WTC11 (cell line): ENCODE results near the gene ILF2. TPM values are rescaled to one million over a fixed set of nuclear protein-coding genes. Genes with fewer than 3 reads are reported as not detected.

ENCODE experiments used
- ATAC-seq: fragments of 200-7000 bp; cut with Tn5 transposase; 2 replicates; pipeline ENCODE4 v1.10.0; 2021; ENCODE audit warnings: mild to moderate bottlenecking, moderate library complexity
- CTCF ChIA-PET: fragments of 300-600 bp; sonication (Branson Sonifier 250); formaldehyde crosslinking; loops from one replicate; lab custom pipeline; 2021; ENCODE audit warnings: antibody characterized with exemption; lab: Charles Lee
- POLR2A ChIA-PET: fragments of 350-600 bp; sonication (Branson Sonifier 250); formaldehyde crosslinking; loops from one replicate; lab custom pipeline; 2021; ENCODE audit warnings: antibody characterized with exemption; lab: Charles Lee
- DNase-seq: peaks from one replicate; pipeline ENCODE4 v3.0.0; 2021; ENCODE audit warnings: low spot score
- H3K27ac Mint-ChIP-seq: 2 replicates; pipeline ENCODE4 v1.8.0; 2021; ENCODE audit warnings: mixed read lengths
- H3K27me3 Mint-ChIP-seq: 2 replicates; pipeline ENCODE4 v1.8.0; 2021; ENCODE audit warnings: low read depth, mild to moderate bottlenecking, moderate library complexity, mixed read lengths
- H3K36me3 Mint-ChIP-seq: 2 replicates; pipeline ENCODE4 v1.8.0; 2021; ENCODE audit warnings: mixed read lengths
- H3K4me1 Mint-ChIP-seq: 2 replicates; pipeline ENCODE4 v1.8.0; 2022; ENCODE audit warnings: mixed read lengths
- H3K4me3 Mint-ChIP-seq: 2 replicates; pipeline ENCODE4 v1.8.0; 2021; ENCODE audit warnings: mild to moderate bottlenecking, moderate library complexity, mixed read lengths
- H3K9me3 Mint-ChIP-seq: 2 replicates; pipeline ENCODE4 v1.8.0; 2021; ENCODE audit warnings: mixed read lengths
- CREM ChIP-seq: sonication (generic); formaldehyde crosslinking; IDR thresholded peaks from 2 replicates; pipeline ENCODE4 v1.8.1; 2022; ENCODE audit warnings: mild to moderate bottlenecking, missing genetic modification reagents, moderate library complexity
- ESRRA ChIP-seq: sonication (generic); formaldehyde crosslinking; IDR thresholded peaks from 2 replicates; pipeline ENCODE4 v1.8.1; 2022; ENCODE audit warnings: mild to moderate bottlenecking, missing genetic modification reagents, borderline replicate concordance
- NR1H2 ChIP-seq: sonication (generic); formaldehyde crosslinking; IDR thresholded peaks from 2 replicates; pipeline ENCODE4 v1.9.0; 2021; ENCODE audit warnings: mild to moderate bottlenecking, moderate library complexity, missing genetic modification reagents
- OVOL2 ChIP-seq: fragments of 250-450 bp; sonication (Bioruptor Pico); IDR thresholded peaks from 2 replicates; pipeline ENCODE4 v1.9.0; 2021; ENCODE audit warnings: mild to moderate bottlenecking, borderline replicate concordance
- RORB ChIP-seq: fragments of 250-450 bp; sonication (Bioruptor Pico); IDR thresholded peaks from 2 replicates; pipeline ENCODE4 v1.9.0; 2021; ENCODE audit warnings: mild to moderate bottlenecking
- TCF7 ChIP-seq: sonication (generic); formaldehyde crosslinking; IDR thresholded peaks from 2 replicates; pipeline ENCODE4 v1.8.0; 2022; ENCODE audit warnings: mild to moderate bottlenecking, low read depth, missing genetic modification reagents, moderate library complexity
- ZNF671 ChIP-seq: fragments of 250-450 bp; sonication (Bioruptor Pico); IDR thresholded peaks from 2 replicates; pipeline ENCODE4 v1.8.0; 2021; ENCODE audit warnings: mild to moderate bottlenecking
- total RNA-seq: library from RNA; stranded (reverse); gene quantifications from 3 replicates; pipeline ENCODE4 v1.2.3, GENCODE V29; 2021
- TF ChIP-seq, protein P1 (sequence below): sonication (generic); formaldehyde crosslinking; IDR thresholded peaks from 2 replicates; pipeline ENCODE4 v1.8.1; 2022; ENCODE audit warnings: low read depth, mild to moderate bottlenecking, moderate library complexity, missing genetic modification reagents, borderline replicate concordance
- TF ChIP-seq, protein P2 (sequence below): sonication (generic); formaldehyde crosslinking; IDR thresholded peaks from 2 replicates; pipeline ENCODE4 v1.8.1; 2023; ENCODE audit warnings: mild to moderate bottlenecking, moderate library complexity, missing genetic modification reagents
- TF ChIP-seq, protein P3 (sequence below): sonication (generic); formaldehyde crosslinking; IDR thresholded peaks from 2 replicates; pipeline ENCODE4 v1.8.0; 2022; ENCODE audit warnings: mild to moderate bottlenecking, missing genetic modification reagents
- TF ChIP-seq, protein P4 (sequence below): fragments of 250-450 bp; sonication (Bioruptor Pico); IDR thresholded peaks from 2 replicates; pipeline ENCODE4 v1.9.0; 2021; ENCODE audit warnings: mild to moderate bottlenecking
- TF ChIP-seq, protein P5 (sequence below): sonication (generic); formaldehyde crosslinking; IDR thresholded peaks from 2 replicates; pipeline ENCODE4 v1.8.0; 2023; ENCODE audit warnings: missing genetic modification reagents, mild to moderate bottlenecking, borderline replicate concordance

ILF2 gene
- total RNA-seq, 1 experiment from 2014 or later: 337 TPM

DNA sequence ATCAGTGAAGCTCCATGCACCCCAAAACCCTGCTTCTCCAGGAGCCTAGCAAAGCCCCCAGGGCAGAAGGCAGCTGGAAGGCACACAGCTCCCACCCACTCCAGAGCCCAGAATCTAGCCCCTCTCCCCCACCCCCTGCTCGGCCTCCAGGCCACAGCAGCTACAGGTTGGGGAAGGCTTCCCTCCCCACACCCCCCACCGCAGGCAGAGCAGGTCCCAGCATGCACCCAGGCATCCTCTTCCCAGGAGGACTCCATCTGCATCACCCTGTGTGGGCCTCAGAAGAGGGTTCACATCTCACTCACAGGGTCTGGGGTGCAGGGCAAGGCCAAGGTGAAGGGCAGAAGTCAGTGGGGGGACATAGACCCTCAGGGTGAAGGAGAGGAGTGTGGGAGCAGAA is 55.4 kb downstream of the ILF2 start:
- ATAC-seq (no peak), DNase-seq (no peak)
- TF ChIP-seq, protein P1, sequence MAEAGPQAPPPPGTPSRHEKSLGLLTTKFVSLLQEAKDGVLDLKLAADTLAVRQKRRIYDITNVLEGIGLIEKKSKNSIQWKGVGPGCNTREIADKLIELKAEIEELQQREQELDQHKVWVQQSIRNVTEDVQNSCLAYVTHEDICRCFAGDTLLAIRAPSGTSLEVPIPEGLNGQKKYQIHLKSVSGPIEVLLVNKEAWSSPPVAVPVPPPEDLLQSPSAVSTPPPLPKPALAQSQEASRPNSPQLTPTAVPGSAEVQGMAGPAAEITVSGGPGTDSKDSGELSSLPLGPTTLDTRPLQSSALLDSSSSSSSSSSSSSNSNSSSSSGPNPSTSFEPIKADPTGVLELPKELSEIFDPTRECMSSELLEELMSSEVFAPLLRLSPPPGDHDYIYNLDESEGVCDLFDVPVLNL (CRISPR knock-in tag): no peak
- no peak for TF ChIP-seq NR1H2 (CRISPR knock-in tag)
- no peak for TF ChIP-seq TCF7 (CRISPR knock-in tag)
- TF ChIP-seq OVOL2 (CRISPR knock-in tag): no peak
- H3K36me3 Mint-ChIP-seq: peaks cover 8% of the 10 kb centered on the region
- POLR2A ChIA-PET: interaction anchor here (0.5 to 1.7 kb wide), 3 partner anchors 10 to 43 kb away, joined by 3 to 15 read pairs (median 5); partner anchors contain the start of gene S100A13
- no peaks in the 10 kb centered on the region; the same call in 1 of the 2 replicates for H3K27me3 Mint-ChIP-seq
- CTCF ChIA-PET: interaction anchor here (1.2 to 14.4 kb wide), 9 partner anchors 13 to 260 kb away, joined by 4 to 230 read pairs (median 7); partner anchors contain the start of genes CHTOP, S100A1, S100A13 and S100A2
- no peaks in the 10 kb centered on the region for H3K9me3 Mint-ChIP-seq
- peaks cover 36% of the 10 kb centered on the region for H3K4me1 Mint-ChIP-seq
- no peak overlapping the region for H3K4me3 Mint-ChIP-seq
- H3K27ac Mint-ChIP-seq: no peak overlapping the region

DNA sequence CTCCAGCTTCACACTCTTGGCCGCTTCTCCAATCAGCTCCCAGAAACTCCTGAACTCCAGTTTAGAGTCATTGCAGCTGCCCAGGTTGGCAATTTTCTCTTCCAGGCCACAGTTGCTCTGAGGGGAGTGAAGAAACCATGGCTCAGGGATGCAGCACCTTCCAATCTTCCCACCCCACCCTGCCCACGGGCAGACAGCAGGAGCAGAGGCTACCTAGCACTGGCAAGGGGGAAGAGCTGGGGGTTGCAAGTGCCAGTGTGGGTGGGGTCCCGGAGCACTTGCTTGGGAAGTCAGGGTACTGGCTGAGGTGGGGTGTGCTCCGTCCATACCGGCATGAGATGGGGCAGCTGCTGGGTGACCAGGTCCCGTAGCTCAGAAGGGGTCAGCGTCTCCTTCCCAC is 55.9 kb downstream of the ILF2 start:
- peaks cover 41% of the 10 kb centered on the region for H3K4me1 Mint-ChIP-seq
- no peak overlapping the region for H3K4me3 Mint-ChIP-seq
- ATAC-seq (no peak), DNase-seq (no peak)
- CTCF ChIA-PET: interaction anchor here (0.8 to 14.4 kb wide), 9 partner anchors 11 to 259 kb away, joined by 3 to 230 read pairs (median 7); partner anchors contain the start of genes S100A1, S100A13, S100A2 and S100A4
- no peaks in the 10 kb centered on the region; the same call in 1 of the 2 replicates for H3K27me3 Mint-ChIP-seq
- no peaks in the 10 kb centered on the region for H3K9me3 Mint-ChIP-seq
- no peak overlapping the region for H3K27ac Mint-ChIP-seq
- TF ChIP-seq RORB: no peak
- POLR2A ChIA-PET: interaction anchor here (0.8 to 1.0 kb wide), 2 partner anchors 13 to 19 kb away, joined by 3 read pairs; partner anchors contain the start of gene CHTOP
- H3K36me3 Mint-ChIP-seq: peaks cover 6% of the 10 kb centered on the region

DNA sequence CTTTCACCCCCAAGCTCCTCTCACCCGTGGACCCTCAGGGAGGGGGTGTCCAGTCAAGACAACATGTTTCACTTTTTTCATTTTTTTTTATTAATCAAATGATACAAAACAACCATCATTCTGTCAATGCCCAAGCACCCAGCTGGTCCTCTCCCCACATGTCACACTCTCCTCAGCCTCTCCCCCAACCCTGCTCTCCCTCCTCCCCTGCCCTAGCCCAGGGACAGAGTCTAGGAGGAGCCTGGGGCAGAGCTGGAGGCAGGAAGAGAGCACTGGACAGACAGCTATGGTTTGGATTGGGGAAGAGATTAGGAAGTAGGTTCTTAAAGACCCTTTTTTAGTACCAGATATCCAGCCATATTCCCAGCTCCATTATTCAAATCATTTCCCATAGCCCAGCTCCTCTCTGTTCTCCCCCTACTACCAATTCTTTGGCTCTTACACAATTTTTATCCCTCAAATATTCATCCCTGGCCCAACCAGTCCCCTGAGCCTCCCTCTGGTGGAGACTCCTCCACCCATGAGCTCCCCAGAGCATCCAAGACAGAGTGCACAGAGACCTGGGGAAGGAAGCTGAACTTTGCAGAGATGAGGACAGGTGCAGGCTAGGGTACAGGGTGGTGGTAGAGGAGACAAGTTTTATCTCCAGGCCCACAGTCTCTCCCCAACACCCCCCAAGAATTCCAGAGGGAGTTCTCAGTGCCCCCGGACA is 56.4 kb downstream of the ILF2 start:
- H3K4me3 Mint-ChIP-seq: no peak overlapping the region
- H3K27me3 Mint-ChIP-seq: no peaks in the 10 kb centered on the region; the same call in 1 of the 2 replicates
- no peak overlapping the region for H3K27ac Mint-ChIP-seq
- TF ChIP-seq CREM (CRISPR knock-in tag): no peak
- TF ChIP-seq, protein P2, sequence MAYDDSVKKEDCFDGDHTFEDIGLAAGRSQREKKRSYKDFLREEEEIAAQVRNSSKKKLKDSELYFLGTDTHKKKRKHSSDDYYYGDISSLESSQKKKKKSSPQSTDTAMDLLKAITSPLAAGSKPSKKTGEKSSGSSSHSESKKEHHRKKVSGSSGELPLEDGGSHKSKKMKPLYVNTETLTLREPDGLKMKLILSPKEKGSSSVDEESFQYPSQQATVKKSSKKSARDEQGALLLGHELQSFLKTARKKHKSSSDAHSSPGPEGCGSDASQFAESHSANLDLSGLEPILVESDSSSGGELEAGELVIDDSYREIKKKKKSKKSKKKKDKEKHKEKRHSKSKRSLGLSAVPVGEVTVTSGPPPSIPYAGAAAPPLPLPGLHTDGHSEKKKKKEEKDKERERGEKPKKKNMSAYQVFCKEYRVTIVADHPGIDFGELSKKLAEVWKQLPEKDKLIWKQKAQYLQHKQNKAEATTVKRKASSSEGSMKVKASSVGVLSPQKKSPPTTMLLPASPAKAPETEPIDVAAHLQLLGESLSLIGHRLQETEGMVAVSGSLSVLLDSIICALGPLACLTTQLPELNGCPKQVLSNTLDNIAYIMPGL: no peak
- TF ChIP-seq ZNF671 (CRISPR knock-in tag): no peak
- TF ChIP-seq, all 79 proteins: peak for 0
- ChIA-PET POLR2A (interaction anchor here (0.8 to 1.0 kb wide), 2 partner anchors 13 to 20 kb away, joined by 3 read pairs; partner anchors contain the start of gene CHTOP), CTCF (interaction anchor here (0.7 to 14.4 kb wide), 9 partner anchors 11 to 259 kb away, joined by 3 to 230 read pairs (median 7); partner anchors contain the start of genes S100A1, S100A13, S100A2 and S100A4)
- no peak for DNase-seq
- no peak for ATAC-seq
- H3K4me1 Mint-ChIP-seq: peaks cover 47% of the 10 kb centered on the region
- H3K9me3 Mint-ChIP-seq: no peaks in the 10 kb centered on the region
- H3K36me3 Mint-ChIP-seq: peaks cover 2% of the 10 kb centered on the region; the same call in 1 of the 2 replicates

DNA sequence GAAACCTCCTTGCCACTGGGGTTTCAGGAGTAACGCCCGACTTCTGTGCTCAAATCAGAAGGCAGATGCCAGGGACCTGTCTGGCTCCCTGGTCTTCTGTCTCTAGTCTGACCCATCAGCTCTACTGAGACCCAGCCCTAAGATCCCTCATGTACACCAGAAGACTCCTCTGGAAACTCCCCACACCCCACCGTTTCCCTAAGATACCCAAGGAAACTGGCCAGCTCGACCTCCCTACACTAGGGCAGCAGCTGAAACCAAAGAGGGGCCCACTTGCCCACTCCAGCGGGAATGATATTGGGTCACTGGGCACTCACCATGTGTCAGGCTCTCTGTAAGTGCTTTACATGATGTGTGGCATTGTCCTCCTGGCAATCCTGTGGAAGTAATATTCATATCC is 57.4 kb downstream of the ILF2 start:
- TF ChIP-seq, protein P3, sequence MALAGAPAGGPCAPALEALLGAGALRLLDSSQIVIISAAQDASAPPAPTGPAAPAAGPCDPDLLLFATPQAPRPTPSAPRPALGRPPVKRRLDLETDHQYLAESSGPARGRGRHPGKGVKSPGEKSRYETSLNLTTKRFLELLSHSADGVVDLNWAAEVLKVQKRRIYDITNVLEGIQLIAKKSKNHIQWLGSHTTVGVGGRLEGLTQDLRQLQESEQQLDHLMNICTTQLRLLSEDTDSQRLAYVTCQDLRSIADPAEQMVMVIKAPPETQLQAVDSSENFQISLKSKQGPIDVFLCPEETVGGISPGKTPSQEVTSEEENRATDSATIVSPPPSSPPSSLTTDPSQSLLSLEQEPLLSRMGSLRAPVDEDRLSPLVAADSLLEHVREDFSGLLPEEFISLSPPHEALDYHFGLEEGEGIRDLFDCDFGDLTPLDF (CRISPR knock-in tag): no peak
- TF ChIP-seq, protein P4, sequence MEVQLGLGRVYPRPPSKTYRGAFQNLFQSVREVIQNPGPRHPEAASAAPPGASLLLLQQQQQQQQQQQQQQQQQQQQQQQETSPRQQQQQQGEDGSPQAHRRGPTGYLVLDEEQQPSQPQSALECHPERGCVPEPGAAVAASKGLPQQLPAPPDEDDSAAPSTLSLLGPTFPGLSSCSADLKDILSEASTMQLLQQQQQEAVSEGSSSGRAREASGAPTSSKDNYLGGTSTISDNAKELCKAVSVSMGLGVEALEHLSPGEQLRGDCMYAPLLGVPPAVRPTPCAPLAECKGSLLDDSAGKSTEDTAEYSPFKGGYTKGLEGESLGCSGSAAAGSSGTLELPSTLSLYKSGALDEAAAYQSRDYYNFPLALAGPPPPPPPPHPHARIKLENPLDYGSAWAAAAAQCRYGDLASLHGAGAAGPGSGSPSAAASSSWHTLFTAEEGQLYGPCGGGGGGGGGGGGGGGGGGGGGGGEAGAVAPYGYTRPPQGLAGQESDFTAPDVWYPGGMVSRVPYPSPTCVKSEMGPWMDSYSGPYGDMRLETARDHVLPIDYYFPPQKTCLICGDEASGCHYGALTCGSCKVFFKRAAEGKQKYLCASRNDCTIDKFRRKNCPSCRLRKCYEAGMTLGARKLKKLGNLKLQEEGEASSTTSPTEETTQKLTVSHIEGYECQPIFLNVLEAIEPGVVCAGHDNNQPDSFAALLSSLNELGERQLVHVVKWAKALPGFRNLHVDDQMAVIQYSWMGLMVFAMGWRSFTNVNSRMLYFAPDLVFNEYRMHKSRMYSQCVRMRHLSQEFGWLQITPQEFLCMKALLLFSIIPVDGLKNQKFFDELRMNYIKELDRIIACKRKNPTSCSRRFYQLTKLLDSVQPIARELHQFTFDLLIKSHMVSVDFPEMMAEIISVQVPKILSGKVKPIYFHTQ (CRISPR knock-in tag): no peak
- TF ChIP-seq, protein P5, sequence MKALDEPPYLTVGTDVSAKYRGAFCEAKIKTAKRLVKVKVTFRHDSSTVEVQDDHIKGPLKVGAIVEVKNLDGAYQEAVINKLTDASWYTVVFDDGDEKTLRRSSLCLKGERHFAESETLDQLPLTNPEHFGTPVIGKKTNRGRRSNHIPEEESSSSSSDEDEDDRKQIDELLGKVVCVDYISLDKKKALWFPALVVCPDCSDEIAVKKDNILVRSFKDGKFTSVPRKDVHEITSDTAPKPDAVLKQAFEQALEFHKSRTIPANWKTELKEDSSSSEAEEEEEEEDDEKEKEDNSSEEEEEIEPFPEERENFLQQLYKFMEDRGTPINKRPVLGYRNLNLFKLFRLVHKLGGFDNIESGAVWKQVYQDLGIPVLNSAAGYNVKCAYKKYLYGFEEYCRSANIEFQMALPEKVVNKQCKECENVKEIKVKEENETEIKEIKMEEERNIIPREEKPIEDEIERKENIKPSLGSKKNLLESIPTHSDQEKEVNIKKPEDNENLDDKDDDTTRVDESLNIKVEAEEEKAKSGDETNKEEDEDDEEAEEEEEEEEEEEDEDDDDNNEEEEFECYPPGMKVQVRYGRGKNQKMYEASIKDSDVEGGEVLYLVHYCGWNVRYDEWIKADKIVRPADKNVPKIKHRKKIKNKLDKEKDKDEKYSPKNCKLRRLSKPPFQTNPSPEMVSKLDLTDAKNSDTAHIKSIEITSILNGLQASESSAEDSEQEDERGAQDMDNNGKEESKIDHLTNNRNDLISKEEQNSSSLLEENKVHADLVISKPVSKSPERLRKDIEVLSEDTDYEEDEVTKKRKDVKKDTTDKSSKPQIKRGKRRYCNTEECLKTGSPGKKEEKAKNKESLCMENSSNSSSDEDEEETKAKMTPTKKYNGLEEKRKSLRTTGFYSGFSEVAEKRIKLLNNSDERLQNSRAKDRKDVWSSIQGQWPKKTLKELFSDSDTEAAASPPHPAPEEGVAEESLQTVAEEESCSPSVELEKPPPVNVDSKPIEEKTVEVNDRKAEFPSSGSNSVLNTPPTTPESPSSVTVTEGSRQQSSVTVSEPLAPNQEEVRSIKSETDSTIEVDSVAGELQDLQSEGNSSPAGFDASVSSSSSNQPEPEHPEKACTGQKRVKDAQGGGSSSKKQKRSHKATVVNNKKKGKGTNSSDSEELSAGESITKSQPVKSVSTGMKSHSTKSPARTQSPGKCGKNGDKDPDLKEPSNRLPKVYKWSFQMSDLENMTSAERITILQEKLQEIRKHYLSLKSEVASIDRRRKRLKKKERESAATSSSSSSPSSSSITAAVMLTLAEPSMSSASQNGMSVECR (CRISPR knock-in tag): no peak
- no peak for TF ChIP-seq ESRRA (CRISPR knock-in tag)
- Mint-ChIP-seq H3K27me3 (no peaks in the 10 kb centered on the region; the same call in 1 of the 2 replicates), H3K36me3 (no peaks in the 10 kb centered on the region), H3K4me3 (no peak overlapping the region), H3K9me3 (no peaks in the 10 kb centered on the region), H3K4me1 (peaks cover 56% of the 10 kb centered on the region), H3K27ac (no peak overlapping the region)
- POLR2A ChIA-PET: interaction anchor here (1.1 to 1.7 kb wide), 4 partner anchors 13 to 21 kb away, joined by 3 to 8 read pairs (median 4); partner anchors contain the start of genes CHTOP and S100A13
- DNase-seq (no peak), ATAC-seq (no peak)
- CTCF ChIA-PET: interaction anchor here (1.0 to 14.4 kb wide), 16 partner anchors 15 to 260 kb away, joined by 3 to 230 read pairs (median 8); partner anchors contain the start of genes CHTOP, S100A1, S100A13 and S100A6
